B cell (primary cell): Measurements from ENCODE around the gene NHSL1.

ENCODE experiments used
- CTCF ChIP-seq: fragments of 200-600 bp; IDR thresholded peaks from one replicate; pipeline ENCODE4 v1.8.0; 2022; ENCODE audit warnings: antibody characterized with exemption, mild to moderate bottlenecking
- EZH2 ChIP-seq: IDR thresholded peaks from 2 replicates; pipeline ENCODE4 v1.6.1; 2012; ENCODE audit warnings: borderline replicate concordance, low read depth, mild to moderate bottlenecking, moderate library complexity, low read length; ENCODE audit not compliant: insufficient read depth, poor library complexity, severe bottlenecking

GRCh38 chr6:138535728-138536455 is 36.6 kb upstream of the NHSL1 start:
- TF ChIP-seq CTCF (no peak), EZH2 (no peak)
